Left colon (tissue), 2 donors: ENCODE data around the gene GJD3. TPM values are rescaled to one million over a fixed set of nuclear protein-coding genes. Genes with fewer than 3 reads are reported as not detected.
"Not testable (repeated sequence)": the region's sequence is repeated elsewhere in the genome, so short reads cannot be mapped to it uniquely, and the experiment has no call there.

Experiments
- ATAC-seq: fragments of 200-7000 bp; cut with Tn5 transposase; one replicate; pipeline ENCODE4 v1.9.1; 2020; ENCODE audit warnings: mild to moderate bottlenecking, moderate library complexity
- DNase-seq, 2 donors: peaks; one replicate each; pipeline ENCODE4 v3.0.0-alpha.2; 2020
- intact Hi-C, 2 donors: fragments of 100-400 bp; cut with DNase I in 1 of 2; cut with micrococcal nuclease in 1 of 2; formaldehyde crosslinking; loops; one replicate each; pipeline versions ENCODE4 v1.11.2 to v1.14.0; 2022; cut with DNase I, micrococcal nuclease
- total RNA-seq, 2 donors: library from RNA; stranded (reverse); fragmentation: NEBNext Ultra II Directional; extraction: Animal tissue kit (Norgen Biotek cat#: 25700); gene quantifications; one replicate each; pipeline ENCODE4 v1.2.1, GENCODE V29; 2021
- donor health status: DM: no; HTN: no; CAD: no.
- donor health status: DM: yes; HTN: yes; CAD: no.

Gene GJD3
- total RNA-seq, 2 donors from 2014 or later = 0.34 to 0.81 TPM

GRCh38 chr17:40372644-40373043, 8.1 kb upstream of the GJD3 start:
- intact Hi-C loops, ATAC-seq, DNase-seq: not testable (repeated sequence)

- no peak for ATAC-seq
- DNase-seq = no peak
- intact Hi-C loops = no loop called here
These were observed 7.5 kb upstream of the GJD3 start for GRCh38 chr17:40372031-40372430.

- intact Hi-C loops = no loop called here
- ATAC-seq (no peak), DNase-seq (no peak)
These were observed 6.9 kb upstream of the GJD3 start for GRCh38 chr17:40371261-40371929.

GRCh38 chr17:40369923-40370322, 5.4 kb upstream of the GJD3 start:
- ATAC-seq = no peak
- intact Hi-C loops = no loop called here
- no peak for DNase-seq

- intact Hi-C loops, ATAC-seq: not testable (repeated sequence)
These were observed 3.2 kb upstream of the GJD3 start for GRCh38 chr17:40367728-40368127.

GRCh38 chr17:40366861-40367518, 2.5 kb upstream of the GJD3 start:
- intact Hi-C loops = no loop called here
- ATAC-seq = no peak
- no peak for DNase-seq

More at GRCh38 chr17:40367728-40368127, 3.2 kb upstream of the GJD3 start:
- DNase-seq = not testable (repeated sequence)

- DNase-seq (no peak), ATAC-seq (no peak)
- intact Hi-C loops = no loop called here
These were observed 1.7 kb upstream of the GJD3 start for GRCh38 chr17:40366076-40366860.

GRCh38 chr17:40364906-40365305, 369 bp upstream of the GJD3 start:
- ATAC-seq (no peak), DNase-seq (no peak)
- intact Hi-C loops = no loop called here

- intact Hi-C loops = no loop called here
- DNase-seq = peak in 1 of 2 donors; percentile 56
These were observed 1.3 kb downstream of the GJD3 start for GRCh38 chr17:40363111-40363827.

GRCh38 chr17:40362696-40363110, 1.8 kb downstream of the GJD3 start:
- peak; percentile 79 to 86 for DNase-seq
- intact Hi-C loops = no loop called here
- peak; percentile 85 for ATAC-seq

More at GRCh38 chr17:40363111-40363827, 1.3 kb downstream of the GJD3 start:
- peak; percentile 47 for ATAC-seq

GRCh38 chr17:40361925-40362695, 2.4 kb downstream of the GJD3 start:
- intact Hi-C loops = no loop called here
- no peak for ATAC-seq
- no peak for DNase-seq

- DNase-seq (no peak), ATAC-seq (no peak)
- intact Hi-C loops = no loop called here
These were observed 3.2 kb downstream of the GJD3 start for GRCh38 chr17:40361063-40361924.

- DNase-seq (no peak), ATAC-seq (no peak)
- intact Hi-C loops = no loop called here
These were observed 4.4 kb downstream of the GJD3 start for GRCh38 chr17:40360091-40360490.

GRCh38 chr17:40358323-40359038, 6.1 kb downstream of the GJD3 start:
- intact Hi-C loops = loop anchor here in 1 of 2 donors (2.0 to 10.0 kb wide), 2 partner anchors 56 to 164 kb away; no protein-coding TSS in a partner anchor
- ATAC-seq (peak; percentile 56), DNase-seq (peak; percentile 78 to 95)

- DNase-seq = no peak
- peak; percentile 3 for ATAC-seq
- intact Hi-C loops = loop anchor here in 1 of 2 donors (10.0 kb wide), 1 partner anchor 162 kb away; no protein-coding TSS in a partner anchor
These were observed 7.3 kb downstream of the GJD3 start for GRCh38 chr17:40356990-40357881.
